Right cardiac atrium (tissue), 5 donors: Measurements from ENCODE around the gene PRM3. TPM values are rescaled to one million over a fixed set of nuclear protein-coding genes. Genes with fewer than 3 reads are reported as not detected.
"Not testable (repeated sequence)": the region's sequence is repeated elsewhere in the genome, so short reads cannot be mapped to it uniquely, and the experiment has no call there.

Source experiments
- ATAC-seq, 2 donors: fragments of 200-7000 bp; cut with Tn5 transposase; one replicate each; pipeline versions ENCODE4 v1.8.0 to v1.9.1; 2020; ENCODE audit warnings: moderate library complexity in 2 of 2, mild to moderate bottlenecking in 1 of 2
- DNase-seq, 3 donors: peaks; one replicate each; pipeline ENCODE4 v3.0.0-alpha.2; 2020
- H3K27ac ChIP-seq: one replicate; pipeline ENCODE4 v1.5.1; 2013; ENCODE audit warnings: mild to moderate bottlenecking, low read length, control low read depth, moderate library complexity
- H3K27me3 ChIP-seq: one replicate; pipeline ENCODE4 v1.6.1; 2013; ENCODE audit not compliant: control insufficient read depth, insufficient read depth
- H3K4me1 ChIP-seq: one replicate; pipeline ENCODE4 v1.6.1; 2013; ENCODE audit warnings: low read length; ENCODE audit not compliant: control insufficient read depth, insufficient read depth
- H3K4me3 ChIP-seq: one replicate; pipeline ENCODE4 v1.5.1; 2013; ENCODE audit warnings: low read length, control low read depth
- H3K9me3 ChIP-seq: one replicate; pipeline ENCODE4 v1.6.1; 2013; ENCODE audit warnings: low read length; ENCODE audit not compliant: control insufficient read depth
- WGBS: extraction: QIAGEN DNeasy Blood & Tissue Kit; methylation state at CpG from one replicate; pipeline ENCODE4 v1.1.7; 2013; 5-methylcytosine and 5-hydroxymethylcytosine counted together
- intact Hi-C, 4 donors: fragments of 100-400 bp; cut with DNase I; formaldehyde crosslinking; loops; one replicate each; pipeline versions ENCODE4 v1.11.0 to v1.14.0; 2022 to 2023
- polyA plus RNA-seq: library from polyadenylated mRNA; stranded (reverse); fragments of 200-250 nt; gene quantifications from one replicate; pipeline ENCODE4 v1.2.3, GENCODE V29; 2013
- total RNA-seq, 4 donors: library from RNA; stranded (reverse); fragmentation: NEBNext Ultra II Directional; extraction: Animal tissue kit (Norgen Biotek cat#: 25700); gene quantifications; one replicate each; pipeline ENCODE4 v1.2.1, GENCODE V29; 2021
- donor health status: healthy with polysubstance abuse.
- donor health status: DM: no; HTN: yes; CAD: no.
- donor health status: DM: no; HTN: no; CAD: no.
- donor health status: DM: no; HTN: yes; CAD: no; lungs with severe emphysema.
- donor health status: DM: yes; HTN: yes; CAD: no.

PRM3 gene
- total and polyA plus RNA-seq, 5 donors, result not detected

DNA sequence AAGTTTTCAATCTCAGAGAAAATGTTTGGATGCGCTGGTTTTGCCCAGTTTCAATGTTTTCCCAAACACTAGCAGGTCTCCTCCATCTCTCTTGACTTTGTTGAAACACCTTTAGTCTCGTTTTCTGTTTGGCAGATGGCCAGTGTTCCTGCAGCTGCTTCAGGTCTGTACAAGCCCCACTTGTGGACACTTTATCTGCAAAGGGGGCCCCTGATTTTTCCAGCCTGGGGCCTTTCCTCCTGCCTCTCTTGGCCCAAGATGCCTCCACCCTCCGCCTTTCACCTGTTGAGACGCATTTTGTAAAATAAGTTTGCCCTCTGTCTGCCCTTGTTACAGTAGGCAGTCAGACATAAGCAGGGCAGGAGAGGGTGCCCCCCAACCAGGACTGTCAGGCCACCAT lies 29.5 kb upstream of the PRM3 start:
- Histone ChIP-seq H3K4me1 (no peaks in the 10 kb centered on the region), H3K27me3 (no peaks in the 10 kb centered on the region), H3K27ac (no peak overlapping the region), H3K4me3 (no peak overlapping the region), H3K9me3 (no peaks in the 10 kb centered on the region)
- intact Hi-C loops, result no loop called here
- ATAC-seq (no peak), DNase-seq (no peak)
- WGBS, result 76% methylated on average over 4 of the region's 4 CpGs

DNA sequence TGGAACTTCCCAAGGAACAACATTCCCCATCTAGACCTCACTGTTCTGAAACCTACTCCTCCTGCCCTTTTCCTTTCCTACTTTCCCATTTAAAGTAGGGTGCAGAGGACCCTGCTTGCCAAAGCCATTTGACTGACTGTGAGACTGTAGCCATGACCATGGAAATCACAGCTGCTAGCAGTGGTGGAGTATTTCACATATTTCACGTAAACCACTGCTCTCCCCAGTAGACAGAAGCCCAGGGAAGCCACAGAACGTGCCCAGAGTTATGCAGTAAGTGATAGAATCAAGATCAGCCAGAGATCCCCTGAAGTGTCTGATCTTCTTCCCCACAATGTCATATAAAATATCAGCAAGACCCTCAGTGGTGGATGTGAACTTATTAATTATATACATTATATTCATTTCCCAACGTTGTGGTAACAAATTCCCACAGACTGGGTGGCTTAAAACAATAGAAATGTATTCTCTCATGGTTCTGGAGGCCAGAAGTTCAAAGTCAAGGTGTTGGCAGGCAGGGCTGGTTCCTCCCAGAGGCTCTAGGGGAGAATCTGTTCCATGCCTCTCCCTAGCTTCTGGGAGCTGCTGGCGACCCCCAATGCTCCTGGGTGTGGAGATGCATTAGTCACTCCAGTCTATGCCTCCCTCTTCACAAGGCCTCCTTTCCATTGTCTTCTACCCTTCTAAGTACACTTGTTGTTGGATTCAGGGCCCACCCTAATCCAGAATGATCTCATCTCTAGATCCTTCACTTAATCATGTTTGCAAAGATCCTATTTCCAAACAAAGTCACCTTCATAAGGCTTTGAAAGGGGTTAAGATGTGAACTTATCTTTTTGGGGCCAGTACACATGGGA lies 28.4 kb upstream of the PRM3 start:
- 73% methylated on average over 4 of the region's 4 CpGs for WGBS
- H3K9me3 ChIP-seq, result no peaks in the 10 kb centered on the region
- intact Hi-C loops, result no loop called here
- no peak overlapping the region for H3K27ac ChIP-seq
- no peaks in the 10 kb centered on the region for H3K4me1 ChIP-seq
- H3K4me3 ChIP-seq, result no peak overlapping the region
- H3K27me3 ChIP-seq, result no peaks in the 10 kb centered on the region
- no peak for ATAC-seq
- no peak for DNase-seq

DNA sequence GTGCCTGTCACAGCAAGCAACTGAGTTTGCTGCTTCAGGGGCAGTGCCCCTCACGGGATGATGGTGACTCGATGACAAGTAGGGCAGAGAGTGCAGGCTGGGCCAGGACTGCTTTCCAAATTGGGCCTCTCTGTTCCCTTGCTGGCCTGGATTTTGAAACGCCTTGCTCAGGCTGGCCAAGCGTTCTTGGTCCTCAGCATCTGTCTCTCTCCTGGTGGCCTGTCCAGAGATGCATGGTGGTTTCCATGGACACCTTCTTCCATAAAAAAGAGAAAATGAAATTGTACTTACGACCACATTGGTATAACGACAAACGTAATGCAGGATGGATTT lies 27.1 kb upstream of the PRM3 start:
- no peaks in the 10 kb centered on the region for H3K9me3 ChIP-seq
- no peaks in the 10 kb centered on the region for H3K4me1 ChIP-seq
- intact Hi-C loops, result no loop called here
- WGBS, result 90% methylated on average over 7 of the region's 7 CpGs
- ATAC-seq (no peak), DNase-seq (no peak)
- no peak overlapping the region for H3K4me3 ChIP-seq
- H3K27ac ChIP-seq, result no peak overlapping the region
- no peaks in the 10 kb centered on the region for H3K27me3 ChIP-seq

DNA sequence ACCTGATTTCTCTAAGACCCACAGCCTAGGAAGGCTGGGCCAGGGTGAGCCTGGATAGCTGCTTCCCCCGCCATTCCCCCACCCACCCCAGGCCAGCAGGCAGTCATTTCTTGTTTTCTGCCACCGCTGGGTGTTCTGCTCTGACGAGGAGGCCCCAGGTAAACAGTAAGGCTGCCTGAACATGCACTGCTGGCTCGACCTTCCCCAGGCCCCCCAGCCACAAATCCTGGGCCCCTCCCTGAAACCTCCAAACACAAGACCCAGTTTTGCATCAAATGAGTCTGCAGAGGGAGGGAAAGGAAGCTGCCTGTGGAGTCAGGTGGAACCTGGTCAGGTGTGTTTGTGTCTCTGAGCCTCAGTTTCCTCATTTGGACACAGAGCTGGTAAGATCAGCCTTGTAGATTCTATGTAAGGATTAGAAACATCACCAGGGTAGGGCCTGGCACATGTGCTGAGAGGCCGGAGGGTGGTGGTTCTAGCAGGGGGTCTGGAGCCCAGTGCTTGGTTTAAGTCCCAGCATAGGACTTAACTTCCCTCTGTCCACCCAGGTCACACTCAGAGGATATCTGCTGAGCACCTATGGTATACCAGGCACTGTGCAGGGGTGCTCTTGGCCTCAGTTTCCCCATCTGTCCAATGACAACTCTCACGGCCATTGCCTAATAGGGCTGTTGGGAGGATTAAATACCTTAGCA lies 26.6 kb upstream of the PRM3 start:
- WGBS, result 91% methylated on average over 6 of the region's 6 CpGs
- intact Hi-C loops, result no loop called here
- Histone ChIP-seq H3K27me3 (no peaks in the 10 kb centered on the region), H3K4me3 (no peak overlapping the region), H3K4me1 (no peaks in the 10 kb centered on the region), H3K9me3 (no peaks in the 10 kb centered on the region), H3K27ac (no peak overlapping the region)
- no peak for DNase-seq
- no peak for ATAC-seq

DNA sequence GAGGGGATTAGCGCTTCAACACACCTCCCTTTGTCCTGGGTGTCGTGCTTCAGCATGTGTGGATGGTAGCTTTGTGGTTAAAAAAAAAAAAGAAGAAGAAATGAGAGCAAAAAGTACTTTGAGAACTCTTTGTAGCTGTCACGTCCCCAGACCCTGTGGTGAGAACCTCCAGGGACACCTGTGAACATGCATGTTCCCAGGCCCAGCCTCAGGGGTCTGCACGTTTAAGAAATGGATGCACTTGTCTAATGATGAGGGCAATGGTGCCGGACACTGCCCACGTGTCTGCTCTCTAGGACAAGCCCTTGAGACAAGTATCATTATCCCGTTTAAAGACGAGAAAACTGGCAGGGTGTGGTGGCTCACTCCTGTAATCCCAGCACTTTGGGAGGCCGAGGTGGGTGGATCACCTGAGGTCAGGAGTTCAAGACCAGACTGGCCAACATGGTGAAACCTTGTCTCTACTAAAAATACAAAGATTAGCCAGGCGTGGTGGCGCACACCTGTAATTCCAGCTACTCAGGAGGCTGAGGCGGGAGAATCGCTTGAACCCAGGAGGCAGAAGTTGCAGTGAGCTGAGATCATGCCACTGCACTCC lies 25.6 kb upstream of the PRM3 start:
- H3K9me3 ChIP-seq, H3K4me1 ChIP-seq, H3K27ac ChIP-seq, DNase-seq, ATAC-seq, H3K4me3 ChIP-seq, H3K27me3 ChIP-seq, intact Hi-C loops: not testable (repeated sequence)
- WGBS, result 86% methylated on average over 13 of the region's 13 CpGs

DNA sequence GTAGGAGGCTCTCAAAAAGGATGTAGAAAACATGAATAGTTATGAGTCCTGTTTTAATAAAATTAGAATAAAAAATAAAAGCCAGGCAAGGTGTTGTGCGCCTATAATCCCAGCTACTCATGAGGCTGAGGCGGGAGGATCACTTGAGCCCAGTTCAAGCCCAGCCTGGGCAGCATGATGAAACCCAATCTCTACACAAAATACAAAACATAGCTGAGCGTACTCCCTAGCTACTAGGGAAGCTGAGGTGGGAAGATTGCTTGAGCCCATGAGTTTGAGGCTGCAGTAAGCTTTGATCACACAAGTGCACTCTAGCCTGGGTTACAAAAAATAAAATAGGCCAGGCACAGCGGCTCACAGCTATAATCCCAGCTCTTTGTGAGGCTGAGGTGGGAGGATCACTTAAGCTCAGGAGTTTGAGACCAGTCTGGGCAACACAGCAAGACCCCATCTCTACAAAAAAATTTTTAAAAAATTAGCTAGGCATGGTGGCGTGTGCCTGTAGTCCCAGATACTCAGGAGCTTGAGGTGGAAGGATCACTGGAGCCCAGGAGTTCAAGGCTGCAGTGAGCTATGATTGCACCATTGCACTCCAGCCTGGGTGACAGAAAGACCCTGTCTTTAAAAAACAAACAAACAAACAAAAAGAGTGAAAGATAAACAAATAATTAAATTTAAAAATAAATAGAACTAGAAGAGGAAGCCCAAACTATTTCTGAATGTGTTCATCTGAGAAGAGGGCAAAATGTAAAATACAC lies 24.9 kb upstream of the PRM3 start:
- Histone ChIP-seq H3K27ac (no peak overlapping the region), H3K4me1 (no peaks in the 10 kb centered on the region), H3K4me3 (no peak overlapping the region), H3K27me3 (no peaks in the 10 kb centered on the region), H3K9me3 (no peaks in the 10 kb centered on the region)
- ATAC-seq (no peak), DNase-seq (no peak)
- WGBS, result 96% methylated on average over 5 of the region's 5 CpGs
- intact Hi-C loops, result no loop called here

DNA sequence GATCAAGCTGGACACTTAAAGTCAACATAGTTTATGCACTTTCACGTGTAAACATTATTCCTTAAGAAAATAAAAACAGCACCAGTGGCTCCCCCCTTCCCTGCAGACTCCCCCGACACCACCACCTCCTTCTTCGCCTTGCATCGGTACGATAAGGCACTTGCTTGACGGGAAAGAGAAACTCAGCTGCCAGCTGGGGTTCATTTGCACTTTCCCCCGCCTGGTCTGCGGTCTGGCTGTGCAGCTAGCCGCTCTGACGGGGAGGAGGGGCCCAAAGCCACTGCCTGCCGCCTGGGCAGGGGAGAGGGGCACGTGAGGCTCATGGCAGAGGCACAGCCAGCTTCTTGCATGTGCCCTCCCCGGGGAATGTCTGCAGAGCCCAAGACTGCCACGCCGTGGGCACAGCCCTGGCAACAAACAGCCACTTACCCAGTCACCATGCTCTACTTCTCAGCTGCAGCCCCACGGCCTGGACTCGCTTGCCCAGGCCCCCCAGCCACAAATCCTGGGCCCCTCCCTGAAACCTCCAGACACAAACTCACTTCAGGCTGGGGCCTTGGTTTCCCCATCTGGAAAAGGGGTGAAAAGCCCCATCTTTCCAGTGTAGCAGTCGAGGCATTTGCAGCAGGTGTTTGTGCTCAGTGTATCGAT lies 24.2 kb upstream of the PRM3 start:
- Histone ChIP-seq H3K9me3 (no peaks in the 10 kb centered on the region), H3K4me3 (no peak overlapping the region), H3K4me1 (no peaks in the 10 kb centered on the region), H3K27ac (peak overlapping the region; percentile 51), H3K27me3 (no peaks in the 10 kb centered on the region)
- WGBS, result 13% methylated on average over 19 of the region's 19 CpGs
- intact Hi-C loops, result no loop called here
- peak; percentile 66 to 88 (median 86) for DNase-seq
- ATAC-seq, result peak; percentile 87 to 93

DNA sequence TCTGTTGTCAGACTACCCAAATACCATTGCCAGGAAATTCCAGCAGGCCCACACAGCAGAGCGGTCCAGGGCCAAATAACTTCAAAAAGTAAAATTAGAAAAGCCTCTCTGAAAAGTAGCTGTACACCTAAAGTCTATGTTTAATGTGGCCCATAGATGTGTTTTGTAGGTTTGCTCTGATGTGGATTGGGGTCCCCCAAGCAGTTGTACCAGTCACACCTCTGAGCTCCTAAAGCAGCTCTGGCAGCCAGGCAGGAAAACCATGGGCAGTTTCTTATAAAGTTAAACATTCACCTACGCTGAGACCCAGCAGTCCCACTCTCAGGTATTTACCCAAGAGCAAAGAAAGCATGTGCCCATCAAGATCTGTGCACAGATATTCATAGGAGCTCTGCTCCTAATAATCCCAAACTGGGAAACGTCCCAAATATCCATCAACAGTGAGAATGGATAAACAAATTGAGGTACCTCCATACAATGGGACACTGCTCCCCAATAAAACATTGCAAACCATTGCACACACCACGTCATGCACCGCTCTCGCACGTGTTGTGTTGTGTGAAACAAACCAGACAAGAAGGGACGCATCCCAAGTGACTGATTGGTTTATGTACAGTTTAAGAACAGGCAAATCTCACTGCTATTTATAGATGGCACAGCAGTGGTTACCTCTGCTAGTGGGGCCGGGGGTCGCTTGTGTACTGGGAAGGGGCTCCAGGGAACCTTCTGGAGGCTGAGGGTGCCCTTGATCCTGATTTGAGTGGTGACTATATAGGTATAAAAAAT lies 23.5 kb upstream of the PRM3 start:
- no peaks in the 10 kb centered on the region for H3K27me3 ChIP-seq
- no peak overlapping the region for H3K27ac ChIP-seq
- WGBS, result 48% methylated on average over 10 of the region's 10 CpGs
- H3K4me3 ChIP-seq, result no peak overlapping the region
- ATAC-seq (peak; percentile 34 to 52), DNase-seq (no peak)
- H3K4me1 ChIP-seq, result no peaks in the 10 kb centered on the region
- intact Hi-C loops, result no loop called here
- no peaks in the 10 kb centered on the region for H3K9me3 ChIP-seq

DNA sequence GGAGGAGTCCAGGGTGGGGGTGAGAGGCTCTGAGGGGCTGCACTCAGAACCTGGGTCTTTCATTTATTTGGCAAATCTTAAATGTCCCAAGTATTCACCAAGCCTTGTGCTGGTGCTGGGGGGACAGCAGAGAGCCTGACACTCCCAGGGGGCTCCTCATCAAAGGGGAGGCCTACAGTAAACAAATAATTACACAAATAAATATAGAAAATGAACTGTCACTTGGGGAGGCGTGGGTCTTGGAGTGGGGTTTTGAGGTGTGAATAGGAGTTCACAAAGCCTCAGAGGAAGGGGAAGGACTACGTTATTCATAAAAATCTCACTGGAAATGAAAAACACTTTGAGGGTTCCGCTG lies 22.9 kb upstream of the PRM3 start:
- Histone ChIP-seq H3K9me3 (no peaks in the 10 kb centered on the region), H3K4me1 (no peaks in the 10 kb centered on the region), H3K27me3 (no peaks in the 10 kb centered on the region), H3K4me3 (no peak overlapping the region), H3K27ac (no peak overlapping the region)
- intact Hi-C loops, result no loop called here
- ATAC-seq (no peak), DNase-seq (no peak)
- WGBS, result 85% methylated on average over 3 of the region's 3 CpGs

DNA sequence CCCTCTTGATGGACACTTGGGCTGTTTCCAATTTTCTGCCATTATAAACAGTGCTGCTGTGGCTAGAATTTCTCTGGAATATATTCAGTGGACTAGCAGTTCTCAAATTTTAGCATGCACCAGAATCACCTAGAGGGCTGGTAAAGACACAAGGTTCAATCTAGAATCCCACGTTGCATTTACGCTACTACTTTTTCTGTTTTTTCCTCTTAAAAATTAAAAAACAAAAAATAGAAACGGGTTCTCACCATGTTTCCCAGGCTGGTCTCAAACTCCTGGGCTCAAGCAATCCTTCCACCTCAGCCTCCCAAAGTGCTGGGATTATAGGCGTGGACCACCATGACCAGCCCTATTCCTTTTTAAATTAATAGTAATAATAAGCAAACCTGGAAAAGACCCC lies 22.2 kb upstream of the PRM3 start:
- Histone ChIP-seq H3K27me3 (no peaks in the 10 kb centered on the region), H3K4me3 (no peak overlapping the region), H3K4me1 (no peaks in the 10 kb centered on the region), H3K9me3 (no peaks in the 10 kb centered on the region), H3K27ac (no peak overlapping the region)
- ATAC-seq (no peak), DNase-seq (no peak)
- intact Hi-C loops, result no loop called here
- WGBS, result 94% methylated on average over 4 of the region's 4 CpGs
